DMS 273 treated with DMSO at 0.1 percent for 48 hours (cell line): ENCODE results near the gene TRAK2.
A peak's percentile ranks its signal among the peaks of the same experiment; 100 is the strongest.
"Not testable (repeated sequence)": the region's sequence is repeated elsewhere in the genome, so short reads cannot be mapped to it uniquely, and the experiment has no call there.

Experiments used
- DNase-seq: peaks from one replicate; lab custom pipeline; 2025; lab: John Stamatoyannopoulos, UW

Gene TRAK2

GRCh38 chr2:201451292-201452057, at the start of gene TRAK2, which contains the start of gene STRADB:
TSS of gene TRAK2 (minus strand) at chr2:201451458. CDS start at chr2:201420507, 30,951 bp downstream.
TSS of gene STRADB (plus strand) at chr2:201451740. CDS start at chr2:201454841, 3,101 bp downstream.
- peak; percentile 86 for DNase-seq

- DNase-seq = no peak
Observed at GRCh38 chr2:201500534-201500933, 49.3 kb upstream of the TRAK2 start.

GRCh38 chr2:201496785-201497184, 45.5 kb upstream of the TRAK2 start:
- no peak for DNase-seq

GRCh38 chr2:201490291-201490690, 39.0 kb upstream of the TRAK2 start:
- no peak for DNase-seq

GRCh38 chr2:201484805-201485204, 33.5 kb upstream of the TRAK2 start:
- DNase-seq = no peak

GRCh38 chr2:201483758-201484157, 32.5 kb upstream of the TRAK2 start:
- not testable (repeated sequence) for DNase-seq

- DNase-seq = no peak
Observed at GRCh38 chr2:201483342-201483741, 32.1 kb upstream of the TRAK2 start.

GRCh38 chr2:201482543-201482942, 31.3 kb upstream of the TRAK2 start:
- DNase-seq = no peak

- no peak for DNase-seq
Observed at GRCh38 chr2:201472411-201472810, 21.2 kb upstream of the TRAK2 start.

- DNase-seq = no peak
Observed at GRCh38 chr2:201471732-201472393, 20.6 kb upstream of the TRAK2 start.

GRCh38 chr2:201470821-201471731, 19.8 kb upstream of the TRAK2 start:
- no peak for DNase-seq

- DNase-seq = no peak
Observed at GRCh38 chr2:201467666-201468065, 16.4 kb upstream of the TRAK2 start.

- peak; percentile 92 for DNase-seq
Observed at GRCh38 chr2:201466050-201466675, 14.9 kb upstream of the TRAK2 start.

- DNase-seq = no peak
Observed at GRCh38 chr2:201465524-201465971, 14.3 kb upstream of the TRAK2 start.

GRCh38 chr2:201464547-201464946, 13.3 kb upstream of the TRAK2 start:
- DNase-seq = no peak

- DNase-seq = no peak
Observed at GRCh38 chr2:201460532-201460931, 9.3 kb upstream of the TRAK2 start.

GRCh38 chr2:201458381-201458780, 7.1 kb upstream of the TRAK2 start:
- no peak for DNase-seq

- DNase-seq = no peak
Observed at GRCh38 chr2:201452922-201453643, 1.8 kb upstream of the TRAK2 start.

- DNase-seq = no peak
Observed at GRCh38 chr2:201452058-201452921, 1.0 kb upstream of the TRAK2 start.

- DNase-seq = peak; percentile 37
Observed at GRCh38 chr2:201450954-201451291, 335 bp downstream of the TRAK2 start.
